ENCODE measurements around the gene FAF1. TPM values are rescaled to one million over a fixed set of nuclear protein-coding genes. Genes with fewer than 3 reads are reported as not detected.
"Not testable (repeated sequence)": the region's sequence is repeated elsewhere in the genome, so short reads cannot be mapped to it uniquely, and the experiment has no call there.

FAF1 gene
- total RNA-seq, 1 experiment from 2014 or later: 135 TPM

DNA sequence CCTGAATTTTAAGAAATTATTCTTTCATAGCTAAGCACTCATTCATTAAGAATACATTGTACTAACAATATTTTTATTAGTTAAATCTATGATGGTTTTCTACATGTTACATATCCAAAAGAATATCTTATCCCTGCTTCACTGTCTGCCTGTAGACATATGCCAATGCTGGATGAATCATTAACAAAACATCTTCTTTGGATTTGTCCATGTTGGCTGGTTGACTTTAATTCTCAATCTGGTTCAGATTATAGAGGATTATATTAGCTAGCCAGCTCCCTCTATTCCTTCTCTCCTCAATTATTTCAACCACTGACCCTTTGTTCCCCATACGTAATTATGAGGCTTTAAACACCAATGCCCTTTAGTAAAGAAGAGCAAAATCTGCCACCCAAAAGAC is 398.0 kb downstream of the FAF1 start:
- DNase-seq (ENCODE audit: low read depth): no peak

- DNase-seq (ENCODE audit: low read depth): no peak
Observed at GRCh38 chr1:50559421-50559820, 400.6 kb downstream of the FAF1 start.

DNA sequence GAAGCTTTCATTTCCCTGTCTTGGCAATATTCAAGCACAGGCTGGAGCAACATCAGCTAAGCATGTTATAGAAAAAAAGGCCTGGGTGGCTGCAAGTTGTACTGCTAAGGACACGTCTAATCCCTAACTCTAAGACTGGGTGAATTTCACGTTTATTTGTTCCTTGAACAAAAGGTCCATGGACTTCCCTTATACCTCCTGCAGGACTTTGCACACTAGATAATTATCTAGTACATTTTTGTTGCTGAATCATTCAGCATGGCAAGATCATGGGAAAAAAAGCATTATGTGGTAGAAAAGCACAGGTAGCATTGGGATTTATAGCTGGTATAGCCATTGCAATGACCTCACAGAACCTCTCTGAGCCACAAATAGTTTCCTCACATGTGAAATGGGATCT is 406.1 kb downstream of the FAF1 start:
- peak; percentile 2 for DNase-seq (ENCODE audit: low read depth)

DNA sequence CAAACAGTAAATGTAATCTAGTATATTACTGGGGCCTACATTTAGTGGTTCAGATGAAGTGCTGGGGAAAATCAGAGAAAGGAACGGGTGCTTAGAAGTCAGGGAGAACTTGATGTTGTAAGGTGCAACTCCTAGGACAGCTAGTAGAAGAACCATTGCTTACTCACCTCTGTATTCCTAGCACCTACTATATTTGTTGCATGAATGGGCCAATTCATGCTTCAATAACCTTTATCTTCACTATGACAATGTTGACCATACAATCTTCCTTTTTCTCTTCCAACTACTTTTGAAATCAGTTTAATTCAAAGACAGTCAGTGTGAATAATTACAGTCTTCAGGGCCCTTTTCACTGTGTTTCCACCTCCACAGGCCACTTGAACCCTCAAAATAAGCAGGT is 411.8 kb downstream of the FAF1 start:
- DNase-seq (ENCODE audit: low read depth): no peak

DNA sequence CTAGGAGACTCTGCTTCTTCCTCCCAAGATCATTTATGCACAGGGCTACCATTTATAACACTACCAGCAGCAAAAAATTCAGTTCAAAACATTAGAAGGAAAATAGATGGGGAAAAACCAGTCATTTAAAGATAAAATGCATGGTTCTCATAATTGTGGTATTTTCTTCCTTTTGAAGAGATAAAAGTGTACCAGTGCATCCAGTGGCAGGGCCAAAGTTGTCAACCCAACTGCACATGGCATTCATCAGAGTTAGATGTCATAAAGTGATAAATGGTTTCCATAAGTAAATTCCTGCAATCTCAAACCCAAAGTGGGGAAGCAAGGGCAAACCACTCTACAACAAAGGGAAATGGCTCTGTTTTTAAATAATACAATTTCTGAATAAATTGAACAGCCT is 417.7 kb downstream of the FAF1 start:
- DNase-seq (ENCODE audit: low read depth): no peak

DNA sequence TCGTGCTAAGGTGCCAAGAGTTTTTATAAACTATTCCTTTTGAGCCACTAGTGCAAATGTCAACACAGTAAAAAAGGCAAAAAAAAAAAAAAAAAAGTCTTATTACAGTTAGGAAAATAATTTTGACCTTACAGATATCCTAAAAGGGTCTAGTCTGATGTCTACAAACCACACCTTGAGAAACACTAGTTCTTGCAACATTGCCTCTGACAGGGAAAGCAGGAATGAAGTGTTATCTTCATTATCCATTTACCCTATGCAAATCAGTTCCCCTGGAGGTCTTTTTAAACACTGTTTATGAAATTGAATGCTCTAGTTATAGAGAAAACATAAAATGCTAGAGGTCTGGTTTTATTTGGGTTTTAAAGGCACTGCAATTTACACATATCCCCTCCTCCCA is 421.6 kb downstream of the FAF1 start:
- DNase-seq (ENCODE audit: low read depth): no peak

DNA sequence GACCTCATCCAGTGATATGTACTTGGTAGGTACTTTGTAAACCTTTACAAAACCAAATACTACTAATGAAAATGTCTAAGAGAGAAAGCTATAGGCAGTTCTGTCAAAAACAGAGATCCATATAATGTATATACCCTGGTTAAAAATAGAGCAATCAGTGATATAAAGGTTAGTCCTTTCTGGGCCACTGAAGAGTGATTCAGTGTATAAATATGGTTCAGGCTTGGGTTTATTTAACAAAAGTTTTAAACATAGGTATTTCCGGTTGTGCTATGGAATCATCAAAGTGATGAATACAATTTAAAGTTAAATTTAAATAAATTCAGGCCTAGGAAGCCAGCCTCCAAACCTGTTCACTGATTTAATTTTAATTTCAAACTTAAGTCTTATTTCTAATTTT is 428.5 kb downstream of the FAF1 start:
- no peak for DNase-seq (ENCODE audit: low read depth)

GRCh38 chr1:50531027-50531426 is 429.0 kb downstream of the FAF1 start:
- DNase-seq (ENCODE audit: low read depth): no peak

GRCh38 chr1:50529510-50529909 is 430.6 kb downstream of the FAF1 start:
- DNase-seq (ENCODE audit: low read depth): no peak

DNA sequence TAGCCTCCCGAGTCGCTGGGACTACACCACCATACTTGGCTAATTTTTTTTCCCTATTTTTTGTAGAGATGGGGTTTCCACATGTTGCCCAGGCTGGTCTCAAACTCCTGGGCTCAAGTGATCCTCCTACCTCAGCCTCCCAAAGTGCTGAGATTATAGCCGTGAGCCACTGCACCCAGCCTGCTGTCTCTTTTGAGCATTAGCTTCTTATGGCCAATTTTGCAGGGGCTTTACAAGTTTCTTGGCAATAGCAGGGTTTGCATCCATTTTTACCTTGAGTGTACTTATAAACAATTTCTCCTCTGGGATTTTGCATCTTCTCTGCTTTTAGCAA is 432.1 kb downstream of the FAF1 start:
- not testable (repeated sequence) for DNase-seq (ENCODE audit: low read depth)

GRCh38 chr1:50527249-50527986 is 432.6 kb downstream of the FAF1 start:
- DNase-seq (ENCODE audit: low read depth): no peak

DNA sequence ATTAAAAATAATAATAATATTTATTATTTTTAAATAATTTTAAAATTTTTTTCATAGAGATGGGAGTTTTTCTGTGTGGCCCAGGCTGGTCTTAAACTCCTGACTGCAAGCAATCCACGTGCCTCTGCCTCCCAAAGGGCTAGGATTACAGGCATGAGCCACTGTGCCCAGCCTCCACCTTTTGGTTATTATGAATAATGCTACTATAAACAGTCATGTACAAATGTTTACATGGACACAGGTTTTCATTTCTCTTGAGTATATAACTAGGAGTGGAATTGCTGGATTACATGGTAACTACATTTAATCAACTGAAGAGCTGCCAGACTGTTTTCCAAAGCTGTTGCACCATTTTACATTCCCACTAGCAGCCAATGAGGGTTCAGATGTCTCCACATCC is 433.6 kb downstream of the FAF1 start:
- DNase-seq (ENCODE audit: low read depth): no peak

DNA sequence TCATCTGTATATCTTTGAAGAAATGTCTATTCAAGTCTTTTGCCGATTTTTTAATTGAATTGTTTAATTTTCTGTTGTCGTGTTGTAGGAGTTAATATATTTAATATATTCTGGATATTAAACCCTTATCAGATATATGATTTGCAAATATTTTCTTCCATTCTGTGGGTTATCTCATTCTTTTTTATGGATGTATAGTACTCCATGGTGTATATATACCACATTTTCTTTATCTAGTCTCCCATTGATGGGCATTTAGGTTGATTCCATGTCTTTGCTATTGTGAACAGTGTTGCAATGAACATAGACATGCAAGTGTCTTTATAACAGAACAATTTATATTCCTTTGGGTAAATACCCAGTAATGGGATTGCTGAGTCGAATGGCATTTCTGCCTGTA is 436.5 kb downstream of the FAF1 start:
- no peak for DNase-seq (ENCODE audit: low read depth)

DNA sequence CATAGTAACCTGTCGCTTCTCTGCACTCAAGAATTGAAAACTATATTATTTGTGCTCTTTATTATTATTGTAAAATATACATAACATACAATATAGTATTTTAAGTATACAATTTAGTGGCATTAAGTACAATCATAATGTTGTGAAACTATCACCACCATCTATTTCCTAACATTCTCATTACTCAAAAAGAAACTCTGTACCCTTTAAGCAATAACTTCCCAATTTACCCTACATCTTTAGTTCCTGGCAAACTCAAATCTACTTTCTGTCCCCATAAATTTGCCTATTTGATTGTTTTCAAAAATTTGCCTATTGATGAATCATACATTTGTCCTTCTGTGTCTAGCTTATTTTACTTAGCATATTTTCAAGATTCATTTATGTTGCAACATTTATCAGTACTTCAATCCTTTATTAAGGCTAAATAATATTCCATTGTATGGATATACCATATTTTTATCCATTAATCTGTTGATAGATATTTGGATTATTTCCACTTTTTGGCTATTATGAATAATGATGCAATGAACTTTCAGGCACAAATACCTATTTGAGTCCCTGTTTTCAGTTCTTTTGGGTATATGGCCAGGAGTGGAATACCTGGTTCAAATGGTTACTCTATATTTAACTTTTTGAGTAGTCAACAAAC is 437.2 kb downstream of the FAF1 start:
- DNase-seq (ENCODE audit: low read depth): no peak

GRCh38 chr1:50521703-50522102 is 438.4 kb downstream of the FAF1 start:
- DNase-seq (ENCODE audit: low read depth): no peak

DNA sequence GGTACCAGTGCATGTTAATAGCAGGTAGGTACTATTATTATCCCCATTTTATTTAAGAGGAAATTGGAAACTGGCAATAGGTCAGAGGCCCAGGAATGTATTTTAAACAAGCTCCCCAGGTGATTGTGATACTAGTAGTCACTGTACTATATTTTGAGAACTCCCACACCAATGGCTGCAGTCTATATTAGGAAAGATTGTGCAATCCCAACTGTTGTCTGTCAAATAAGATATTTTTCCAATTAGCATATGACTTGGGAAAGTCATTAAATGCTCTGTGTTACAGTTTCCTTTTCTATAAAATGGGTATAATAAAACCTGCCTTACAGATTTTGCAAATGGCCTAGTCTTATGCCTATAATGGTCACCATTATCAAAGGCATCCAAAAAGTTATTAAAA is 442.6 kb downstream of the FAF1 start:
- DNase-seq (ENCODE audit: low read depth): no peak

DNA sequence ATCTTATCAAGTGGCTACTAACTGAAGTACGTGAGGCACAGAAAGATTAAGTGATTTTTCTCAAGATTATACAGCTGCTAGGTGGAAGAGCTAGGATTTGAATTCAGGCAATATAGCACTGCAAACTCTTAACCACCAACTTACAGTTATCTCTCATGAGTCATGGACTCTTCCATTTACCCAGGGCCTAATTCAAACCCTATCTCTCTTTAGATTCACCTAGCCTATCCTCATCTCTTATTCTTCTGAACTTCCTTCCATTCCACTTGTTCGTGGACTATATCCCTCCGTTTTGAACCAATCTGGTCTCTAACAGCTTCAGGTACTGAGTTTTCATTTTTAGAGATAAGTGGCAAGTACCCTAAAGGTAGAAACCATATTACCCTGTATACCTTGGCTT is 444.0 kb downstream of the FAF1 start:
- no peak for DNase-seq (ENCODE audit: low read depth)

- no peak for DNase-seq (ENCODE audit: low read depth)
Observed at GRCh38 chr1:50508040-50508586, 452.0 kb downstream of the FAF1 start.

DNA sequence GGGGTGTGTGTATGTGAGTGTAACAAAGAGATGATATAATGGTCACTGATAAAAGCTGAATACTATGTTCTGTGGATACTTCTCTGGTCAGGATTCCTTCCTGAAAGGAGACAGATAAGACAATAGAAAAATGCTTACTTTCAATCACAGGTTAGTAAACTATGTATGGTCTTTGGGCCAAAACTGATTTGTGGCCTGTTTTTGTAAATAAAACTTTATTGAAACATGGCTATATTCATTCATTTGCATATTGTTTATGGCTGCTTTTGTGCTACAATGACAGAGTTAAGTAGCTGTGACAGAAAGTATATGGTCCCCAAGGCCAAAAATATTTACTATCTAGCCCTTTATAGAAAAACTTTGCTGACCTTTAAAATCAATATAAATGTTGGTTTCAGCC is 454.6 kb downstream of the FAF1 start:
- DNase-seq (ENCODE audit: low read depth): no peak

DNA sequence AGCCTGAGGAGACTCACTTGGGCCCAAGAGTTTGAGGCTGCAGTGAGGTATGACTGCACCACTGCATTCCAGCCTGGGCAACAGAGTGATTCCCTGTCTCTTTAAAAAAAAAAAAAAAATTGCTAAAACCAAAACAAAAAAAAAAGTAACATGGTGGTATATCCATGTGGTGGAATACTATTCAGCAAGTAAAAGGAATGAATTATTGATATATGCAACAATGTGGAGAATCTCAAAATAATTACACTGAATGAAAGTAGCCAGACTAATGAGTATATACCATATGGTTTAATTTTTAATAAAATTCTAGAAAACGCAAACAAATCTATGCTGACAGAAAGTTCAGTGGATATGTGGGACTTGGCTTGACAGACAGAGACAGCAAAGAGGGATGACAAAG is 456.6 kb downstream of the FAF1 start:
- DNase-seq (ENCODE audit: low read depth): no peak

- no peak for DNase-seq (ENCODE audit: low read depth)
Observed at GRCh38 chr1:50502147-50502546, 457.9 kb downstream of the FAF1 start.

DNA sequence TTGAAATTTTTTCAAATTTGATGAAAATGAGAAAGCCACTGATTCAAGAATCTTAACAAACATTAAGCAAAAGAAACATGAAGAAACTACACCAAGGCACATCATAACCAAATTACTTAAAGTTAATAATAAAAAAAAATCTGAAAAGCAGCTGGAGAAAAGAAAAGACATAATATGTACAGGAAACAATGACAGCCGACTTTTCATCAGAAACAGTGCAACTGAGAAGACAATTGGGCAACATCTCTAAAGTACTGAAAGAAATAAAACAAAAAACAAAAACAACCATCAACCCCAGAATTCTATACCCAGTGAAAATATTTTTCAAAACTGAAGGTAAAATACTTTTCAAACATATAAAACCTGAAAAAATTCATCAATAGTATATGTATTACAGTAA is 463.1 kb downstream of the FAF1 start:
- DNase-seq (ENCODE audit: low read depth): peak; percentile 21

- DNase-seq (ENCODE audit: low read depth): no peak
Observed at GRCh38 chr1:50493710-50494109, 466.4 kb downstream of the FAF1 start.

DNA sequence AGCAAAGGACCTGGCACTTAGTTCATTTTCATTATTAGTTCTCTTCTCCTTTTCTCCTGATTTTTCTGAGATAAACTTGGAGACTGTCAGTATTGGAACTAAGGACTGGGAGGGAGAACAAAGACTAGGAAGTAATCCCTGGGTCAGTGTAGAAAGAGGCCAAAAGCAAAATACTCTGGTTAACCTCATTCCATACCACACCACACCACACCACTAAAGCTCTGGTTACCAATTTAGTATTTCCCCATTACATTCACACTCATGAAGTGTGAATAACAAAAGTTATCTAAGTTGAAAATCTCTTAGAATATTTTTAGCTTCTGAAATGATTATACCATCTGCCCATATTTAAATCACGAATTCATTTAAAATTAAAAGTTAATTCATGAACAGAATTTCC is 467.9 kb downstream of the FAF1 start:
- DNase-seq (ENCODE audit: low read depth): no peak

Measured in M059J (cell line).